GM18868 (cell line): Measurements from ENCODE around the gene MED10.

ENCODE experiments used
- ATAC-seq: cut with Tn5 transposase; IDR thresholded peaks from one replicate; pipeline ENCODE4 v1.9.1; 2021; ENCODE audit warnings: mild to moderate bottlenecking, moderate library complexity; ENCODE audit not compliant: unreplicated experiment

Gene MED10

GRCh38 chr5:6353602-6354302 lies 24.6 kb downstream of the MED10 start:
- ATAC-seq = no peak

- no peak for ATAC-seq
Observed at GRCh38 chr5:6350277-6351090, 27.9 kb downstream of the MED10 start.

GRCh38 chr5:6349387-6349786 lies 29.0 kb downstream of the MED10 start:
- no peak for ATAC-seq

GRCh38 chr5:6348476-6349000 lies 29.8 kb downstream of the MED10 start:
- ATAC-seq = no peak

- ATAC-seq = no peak
Observed at GRCh38 chr5:6347673-6348072, 30.7 kb downstream of the MED10 start.

- no peak for ATAC-seq
Observed at GRCh38 chr5:6347165-6347564, 31.2 kb downstream of the MED10 start.

GRCh38 chr5:6344593-6344989 lies 33.8 kb downstream of the MED10 start:
- ATAC-seq = no peak

- ATAC-seq = no peak
Observed at GRCh38 chr5:6343951-6344592, 34.3 kb downstream of the MED10 start.

- no peak for ATAC-seq
Observed at GRCh38 chr5:6342689-6343315, 35.5 kb downstream of the MED10 start.

GRCh38 chr5:6340100-6340499 lies 38.2 kb downstream of the MED10 start:
- ATAC-seq = no peak

GRCh38 chr5:6338871-6339270 lies 39.5 kb downstream of the MED10 start:
- ATAC-seq = no peak

- no peak for ATAC-seq
Observed at GRCh38 chr5:6338135-6338534, 40.2 kb downstream of the MED10 start.

- no peak for ATAC-seq
Observed at GRCh38 chr5:6333182-6333905, 45.0 kb downstream of the MED10 start.

- no peak for ATAC-seq
Observed at GRCh38 chr5:6328173-6328572, 50.2 kb downstream of the MED10 start.

- no peak for ATAC-seq
Observed at GRCh38 chr5:6326776-6327175, 51.6 kb downstream of the MED10 start.

- no peak for ATAC-seq
Observed at GRCh38 chr5:6322163-6322713, 56.1 kb downstream of the MED10 start.
